Psoas muscle (tissue), 8 donors: ENCODE results near the gene LAMB4. TPM values are rescaled to one million over a fixed set of nuclear protein-coding genes. Genes with fewer than 3 reads are reported as not detected.

Source experiments
- ATAC-seq, 4 donors: fragments of 200-7000 bp; cut with Tn5 transposase; one replicate each; pipeline ENCODE4 v1.9.1; 2020; ENCODE audit warnings: moderate library complexity in 3 of 4, mild to moderate bottlenecking in 2 of 4
- DNase-seq, 2 donors: peaks; one replicate each; pipeline ENCODE4 v3.0.0-alpha.2; 2020
- H3K27ac ChIP-seq: fragments of 200-600 bp; one replicate; pipeline ENCODE4 v1.8.0; 2022
- H3K27me3 ChIP-seq, 3 donors: fragments of 200-600 bp in 1 of 3; one replicate each; pipeline versions ENCODE4 v1.6.1 to v1.8.0; 2013 to 2022; ENCODE audit warnings: low read length in 2 of 3, mild to moderate bottlenecking in 2 of 3, moderate library complexity in 1 of 3; ENCODE audit not compliant: insufficient read depth in 3 of 3
- H3K36me3 ChIP-seq, 2 donors: fragments of 200-600 bp in 1 of 2; one replicate each; pipeline versions ENCODE4 v1.6.1 to v1.8.0; 2013 to 2022; ENCODE audit warnings: low read depth in 1 of 2, mild to moderate bottlenecking in 1 of 2, moderate library complexity in 1 of 2; ENCODE audit not compliant: insufficient read depth in 1 of 2
- H3K4me1 ChIP-seq: fragments of 200-600 bp; one replicate; pipeline ENCODE4 v1.8.0; 2022
- H3K4me3 ChIP-seq: fragments of 200-600 bp; one replicate; pipeline ENCODE4 v1.8.0; 2022; ENCODE audit warnings: mild to moderate bottlenecking
- H3K9me3 ChIP-seq: fragments of 200-600 bp; one replicate; pipeline ENCODE4 v1.8.0; 2022
- CTCF ChIP-seq: fragments of 200-600 bp; IDR thresholded peaks from one replicate; pipeline ENCODE4 v1.8.0; 2022; ENCODE audit warnings: antibody characterized with exemption
- WGBS, 3 donors: extraction: QIAGEN DNeasy Blood & Tissue Kit; methylation state at CpG; one replicate each; pipeline versions ENCODE4 v1.1.6 to v1.1.7; 2013; 5-methylcytosine and 5-hydroxymethylcytosine counted together
- intact Hi-C, 2 donors: fragments of 100-400 bp; cut with DNase I; formaldehyde crosslinking; loops; one replicate each; pipeline versions ENCODE4 v1.11.0 to v1.14.2; 2022
- polyA plus RNA-seq, 3 donors: library from polyadenylated mRNA; stranded (reverse); fragments of 200-250 nt; gene quantifications; one replicate each; pipeline ENCODE4 v1.2.3, GENCODE V29; 2013
- total RNA-seq, 4 donors: library from RNA; stranded (reverse); fragmentation: NEBNext Ultra II Directional in 2 of 4; extraction: Animal tissue kit (Norgen Biotek cat#: 25700) in 2 of 4; gene quantifications; one replicate each; pipeline versions ENCODE4 v1.2.1 to v1.2.4, GENCODE V29; 2021 to 2023
- donor health status: healthy with polysubstance abuse.
- donor health status: DM: no; HTN: no; CAD: no; lungs with moderate emphysema.
- donor health status: Bipolar disorder and iron deficiency.
- donor health status: healthy.
- donor health status: DM: yes; HTN: yes; CAD: no.
- donor health status: DM: no; HTN: no; CAD: no.
- donor health status: DM: no; HTN: no; CAD: no.
- donor health status: DM: yes; HTN: yes; CAD: no.

The LAMB4 gene
- total and polyA plus RNA-seq, 7 donors: 0.01 to 0.51 (median 0.27) TPM; not detected in 2

- Histone ChIP-seq H3K36me3 (no peaks in the 10 kb centered on the region), H3K27me3 (no peaks in the 10 kb centered on the region), H3K4me3 (no peak overlapping the region), H3K27ac (no peak overlapping the region), H3K9me3 (no peaks in the 10 kb centered on the region), H3K4me1 (no peaks in the 10 kb centered on the region)
- TF ChIP-seq CTCF: no peak
- intact Hi-C loops: no loop called here
- ATAC-seq (no peak), DNase-seq (no peak)
Measured at GRCh38 chr7:108122181-108122580, 8.0 kb downstream of the LAMB4 start.

- Histone ChIP-seq H3K4me3 (no peak overlapping the region), H3K27ac (no peak overlapping the region), H3K36me3 (no peaks in the 10 kb centered on the region), H3K9me3 (no peaks in the 10 kb centered on the region), H3K4me1 (no peaks in the 10 kb centered on the region), H3K27me3 (peaks cover 0 to 2% (median 0%) of the 10 kb centered on the region in 3 donors)
- intact Hi-C loops: no loop called here
- 29 to 37% (median 35%) methylated on average over 3 of the region's 3 CpGs for WGBS, 3 donors
- no peak for TF ChIP-seq CTCF
- no peak for DNase-seq
- ATAC-seq: no peak
Measured at GRCh38 chr7:108120933-108121332, 9.2 kb downstream of the LAMB4 start.

- 85 to 88% (median 87%) methylated on average over 3 of the region's 3 CpGs for WGBS, 3 donors
Measured at GRCh38 chr7:108120196-108120595, 10.0 kb downstream of the LAMB4 start.

GRCh38 chr7:108118959-108119358 lies 11.2 kb downstream of the LAMB4 start:
- no peaks in the 10 kb centered on the region for H3K36me3 ChIP-seq
- no peak overlapping the region for H3K4me3 ChIP-seq
- H3K27me3 ChIP-seq: peaks cover 0 to 2% (median 0%) of the 10 kb centered on the region in 3 donors
- intact Hi-C loops: no loop called here
- H3K9me3 ChIP-seq: no peaks in the 10 kb centered on the region
- no peaks in the 10 kb centered on the region for H3K4me1 ChIP-seq
- DNase-seq: no peak
- ATAC-seq: no peak
- no peak for TF ChIP-seq CTCF
- 93 to 97% (median 93%) methylated on average over 2 of the region's 2 CpGs for WGBS, 3 donors
- no peak overlapping the region for H3K27ac ChIP-seq

More at GRCh38 chr7:108120196-108120595, 10.0 kb downstream of the LAMB4 start:
- Histone ChIP-seq H3K27me3 (peaks cover 0 to 2% (median 0%) of the 10 kb centered on the region in 3 donors), H3K9me3 (no peaks in the 10 kb centered on the region), H3K4me3 (no peak overlapping the region), H3K27ac (no peak overlapping the region), H3K36me3 (no peaks in the 10 kb centered on the region), H3K4me1 (no peaks in the 10 kb centered on the region)
- intact Hi-C loops: no loop called here
- ATAC-seq: no peak
- no peak for TF ChIP-seq CTCF
- no peak for DNase-seq

- ATAC-seq: no peak
- Histone ChIP-seq H3K9me3 (no peaks in the 10 kb centered on the region), H3K27ac (peak overlapping the region; percentile 60), H3K36me3 (no peaks in the 10 kb centered on the region), H3K4me3 (no peak overlapping the region), H3K27me3 (peaks cover 0 to 2% (median 0%) of the 10 kb centered on the region in 3 donors), H3K4me1 (no peaks in the 10 kb centered on the region)
- WGBS, 3 donors: 83 to 86% (median 84%) methylated on average over 6 of the region's 6 CpGs
- no peak for TF ChIP-seq CTCF
- intact Hi-C loops: no loop called here
- DNase-seq: no peak
Measured at GRCh38 chr7:108114117-108114841, 15.9 kb downstream of the LAMB4 start.
